Fibroblast of peridontal ligament (primary cell): Measurements from ENCODE around the gene SNX32.
A peak's percentile ranks its signal among the peaks of the same experiment; 100 is the strongest.

Experiments used
- DNase-seq: peaks from one replicate; pipeline ENCODE4 v3.0.0-alpha.2; 2010; ENCODE audit errors: extremely low read depth

Gene SNX32

GRCh38 chr11:65833297-65834030, at the start of gene SNX32:
TSS of gene SNX32 (plus strand) at chr11:65833963. CDS start at chr11:65834066, 103 bp downstream.
- DNase-seq, result peak; percentile 87

DNA sequence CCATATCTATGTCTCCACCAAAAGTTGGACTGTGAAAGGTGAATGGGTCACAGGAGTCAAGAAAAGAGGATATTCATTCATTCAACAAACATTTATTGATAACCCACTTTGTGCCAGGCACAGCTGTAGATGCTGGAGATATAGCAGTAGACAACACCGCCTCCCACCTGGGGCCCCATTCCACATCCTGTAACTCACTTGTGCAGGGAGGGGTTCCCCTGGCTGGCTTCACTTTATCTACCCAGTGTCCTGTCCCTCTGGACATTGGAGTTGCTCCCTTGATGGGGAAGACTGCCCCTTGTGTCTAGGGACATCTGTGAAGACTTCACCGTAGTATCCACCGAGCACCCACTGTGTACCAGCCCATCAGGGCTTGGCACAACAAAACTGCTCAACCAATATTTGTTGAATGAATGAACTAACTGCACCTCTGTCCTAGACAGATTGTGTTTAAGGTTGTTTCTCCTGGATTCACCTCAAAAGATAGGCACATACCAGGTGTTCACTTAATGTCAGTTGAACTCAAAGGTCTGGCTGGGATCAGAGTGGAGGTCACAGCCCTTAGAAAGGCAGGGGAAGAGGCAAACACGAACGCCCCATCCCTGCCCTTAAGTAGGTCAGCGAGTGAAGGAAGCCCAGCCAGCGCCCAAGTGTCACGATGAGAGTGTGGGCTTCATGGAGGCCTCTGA, 48.3 kb upstream of the SNX32 start:
- DNase-seq, result no peak

DNA sequence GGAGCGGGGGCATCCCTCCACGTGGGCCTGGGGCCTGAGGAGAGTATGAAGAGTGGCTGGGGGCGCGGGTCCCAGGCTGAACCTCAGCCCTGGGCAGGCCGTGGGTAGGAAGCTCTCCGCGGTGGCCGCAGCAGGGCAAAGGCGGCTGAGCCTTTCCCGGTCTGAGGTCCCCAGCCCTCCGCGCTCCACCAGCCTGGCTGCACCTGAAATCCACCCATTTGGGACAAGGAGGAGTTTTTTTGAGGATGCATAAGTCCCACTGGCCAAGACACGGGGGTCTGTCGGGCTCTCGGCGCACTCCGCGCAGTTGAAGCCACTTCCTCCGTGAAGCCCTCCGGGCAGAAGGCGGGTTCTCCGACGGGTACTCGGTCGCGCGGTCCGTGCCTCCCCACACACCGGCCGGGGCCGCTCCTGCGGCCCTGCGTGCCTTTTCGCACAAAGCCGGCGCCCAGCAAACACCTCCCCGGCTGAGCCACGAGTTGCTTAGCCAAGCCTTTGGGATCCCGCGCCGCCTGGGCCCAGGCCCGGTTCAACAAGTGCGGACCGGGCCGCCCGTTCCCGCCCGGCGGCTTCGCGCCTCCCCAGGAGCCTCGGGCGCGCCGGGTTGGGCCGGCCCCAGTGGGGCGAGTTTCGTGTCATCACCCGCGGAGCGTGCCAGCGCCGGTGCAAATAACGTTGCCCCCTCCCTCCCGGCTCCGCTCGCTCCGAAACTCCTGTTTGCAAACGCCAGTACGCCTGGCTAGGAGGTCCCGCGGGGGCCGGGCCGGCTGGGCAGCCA, 47.6 kb upstream of the SNX32 start:
- DNase-seq, result no peak

- DNase-seq, result no peak
Observed at GRCh38 chr11:65786786-65787636, 46.8 kb upstream of the SNX32 start, which contains the start of gene OVOL1. TSS of gene OVOL1 (plus strand) at chr11:65787063. CDS start at chr11:65787374, 311 bp downstream.

- no peak for DNase-seq
Observed at GRCh38 chr11:65787649-65788622, 45.8 kb upstream of the SNX32 start.

DNA sequence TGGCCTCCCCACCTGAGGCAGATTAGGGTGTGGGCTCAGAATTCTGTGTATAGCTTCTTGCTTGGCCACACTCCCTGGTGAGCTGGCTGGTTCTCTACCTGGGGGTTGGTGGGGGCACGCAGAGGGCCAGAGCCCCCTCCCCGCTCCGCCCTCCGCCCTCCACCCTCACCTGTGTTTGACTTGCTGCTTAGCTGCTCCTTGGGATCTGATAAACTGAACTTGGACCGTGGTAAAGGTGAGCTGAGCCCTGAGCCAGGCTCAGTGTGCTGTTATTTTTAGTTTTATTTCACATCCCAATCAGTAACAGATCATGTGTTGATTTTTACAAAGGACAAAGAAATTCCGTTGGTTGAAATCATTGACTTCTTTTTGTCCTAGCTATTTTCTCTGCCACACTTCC, 44.9 kb upstream of the SNX32 start:
- no peak for DNase-seq

- no peak for DNase-seq
Observed at GRCh38 chr11:65789230-65790103, 44.3 kb upstream of the SNX32 start.

DNA sequence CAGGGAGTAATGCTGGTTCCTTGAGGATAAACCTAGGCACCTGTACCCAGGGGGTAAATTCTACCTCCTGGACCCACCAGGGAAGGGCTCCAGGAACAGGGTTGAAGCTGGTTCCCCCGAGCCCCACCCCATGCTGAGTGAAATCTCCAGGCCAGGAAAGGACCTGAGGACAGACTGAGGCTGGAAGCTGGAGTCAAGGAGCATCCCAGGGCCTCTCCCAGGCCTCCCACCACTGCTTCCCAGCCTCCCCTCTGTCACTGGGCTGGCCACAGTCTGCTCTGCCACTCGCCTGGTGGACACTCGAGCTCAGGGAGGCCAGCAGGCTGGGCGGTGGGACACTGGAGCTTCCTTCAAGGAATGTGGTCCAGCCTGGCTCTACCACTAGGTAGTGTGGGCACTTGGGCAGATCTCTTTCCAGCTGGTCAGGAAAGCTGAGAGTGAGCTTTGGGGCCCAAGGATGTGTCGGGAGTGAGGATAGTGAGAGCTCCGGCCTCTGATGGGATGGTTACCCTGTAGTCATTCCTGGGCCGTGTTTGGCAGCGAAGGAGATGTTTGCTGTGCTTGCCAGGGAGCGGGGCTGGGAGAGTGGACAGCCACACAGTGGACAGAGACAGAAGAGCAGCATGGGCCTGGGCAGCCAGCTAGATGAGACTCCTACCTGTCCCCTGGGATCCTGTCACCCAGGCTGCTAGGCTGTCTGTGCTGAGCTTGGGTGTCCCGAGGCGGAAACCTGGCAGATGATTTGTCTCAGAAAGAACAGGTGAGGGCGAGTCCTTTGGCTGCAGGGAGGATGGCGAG, 43.5 kb upstream of the SNX32 start:
- DNase-seq, result no peak

DNA sequence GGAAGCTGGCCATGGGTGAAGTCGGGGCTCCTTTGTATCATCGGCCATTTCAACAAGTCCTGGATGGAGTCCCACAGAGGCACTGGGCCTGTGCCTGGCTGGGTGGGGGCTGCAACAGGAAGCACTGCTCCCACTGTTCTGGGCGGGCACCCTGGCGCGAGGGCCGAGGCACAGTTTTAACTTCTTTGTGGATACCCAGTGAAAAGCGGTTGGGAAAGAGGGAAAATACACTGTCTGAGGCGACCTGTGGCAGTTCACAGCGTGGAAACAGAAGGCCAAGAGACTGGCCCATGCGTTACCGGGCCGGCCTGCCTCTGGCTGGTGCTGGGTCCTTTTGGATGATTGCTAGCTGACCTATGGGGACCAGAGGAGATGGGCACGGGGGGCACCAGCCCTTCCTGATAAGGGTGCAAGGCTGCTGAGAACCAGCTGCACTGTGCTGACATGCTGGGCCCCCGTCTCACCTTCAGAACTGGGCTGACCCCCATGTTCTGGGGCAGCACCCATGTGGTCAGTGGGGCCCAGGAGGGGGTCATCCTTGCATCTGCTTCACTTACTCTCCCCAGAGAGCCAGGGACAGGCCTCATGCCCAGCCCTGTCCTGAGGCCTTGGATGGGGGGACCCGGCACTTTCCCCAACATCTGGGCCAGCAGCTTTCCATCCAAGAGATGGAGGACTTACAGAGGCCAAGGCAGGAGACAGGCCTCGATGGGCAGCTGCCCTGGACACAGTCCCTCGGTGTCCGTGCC, 42.7 kb upstream of the SNX32 start:
- no peak for DNase-seq

GRCh38 chr11:65791719-65792213, 42.0 kb upstream of the SNX32 start:
- DNase-seq, result no peak

GRCh38 chr11:65792456-65792855, 41.3 kb upstream of the SNX32 start:
- DNase-seq, result no peak

GRCh38 chr11:65793144-65793581, 40.6 kb upstream of the SNX32 start:
- DNase-seq, result no peak

DNA sequence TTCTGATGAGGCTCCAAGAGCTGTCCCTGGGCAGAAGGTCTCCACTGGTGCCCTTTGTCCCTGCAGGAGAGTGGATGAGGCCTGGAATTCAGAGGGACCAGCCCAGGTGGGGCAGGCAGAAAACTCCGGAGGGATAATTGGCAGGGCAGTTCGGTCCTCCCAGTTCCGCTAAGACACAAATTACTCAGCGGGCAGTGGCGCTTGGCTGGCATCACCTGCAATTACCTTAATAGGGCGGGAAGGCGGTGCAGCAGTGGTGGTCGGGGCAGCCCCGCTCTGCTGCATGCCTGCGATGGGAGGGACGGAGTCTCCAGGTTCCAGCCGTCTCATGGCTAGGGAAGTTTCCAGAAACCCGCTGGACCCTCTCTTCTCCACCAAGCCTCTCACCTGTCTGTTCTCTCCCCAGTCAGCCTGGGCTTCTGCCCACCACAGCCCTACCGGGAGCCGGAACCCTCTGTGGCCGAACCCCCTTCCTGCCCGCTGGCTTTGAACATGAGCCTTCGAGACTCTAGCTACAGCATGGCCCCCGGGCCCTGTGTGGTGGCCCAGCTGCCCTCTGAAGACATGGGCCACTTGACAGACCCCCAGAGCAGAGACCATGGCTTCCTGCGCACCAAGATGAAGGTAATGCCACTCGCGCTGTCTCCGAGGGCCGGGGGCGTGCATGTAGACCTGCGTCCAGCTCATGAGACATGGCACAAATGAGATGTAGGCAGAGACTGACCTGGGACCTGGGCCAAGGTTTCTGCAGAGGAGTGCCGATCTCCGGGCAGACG, 40.0 kb upstream of the SNX32 start:
- DNase-seq, result no peak

DNA sequence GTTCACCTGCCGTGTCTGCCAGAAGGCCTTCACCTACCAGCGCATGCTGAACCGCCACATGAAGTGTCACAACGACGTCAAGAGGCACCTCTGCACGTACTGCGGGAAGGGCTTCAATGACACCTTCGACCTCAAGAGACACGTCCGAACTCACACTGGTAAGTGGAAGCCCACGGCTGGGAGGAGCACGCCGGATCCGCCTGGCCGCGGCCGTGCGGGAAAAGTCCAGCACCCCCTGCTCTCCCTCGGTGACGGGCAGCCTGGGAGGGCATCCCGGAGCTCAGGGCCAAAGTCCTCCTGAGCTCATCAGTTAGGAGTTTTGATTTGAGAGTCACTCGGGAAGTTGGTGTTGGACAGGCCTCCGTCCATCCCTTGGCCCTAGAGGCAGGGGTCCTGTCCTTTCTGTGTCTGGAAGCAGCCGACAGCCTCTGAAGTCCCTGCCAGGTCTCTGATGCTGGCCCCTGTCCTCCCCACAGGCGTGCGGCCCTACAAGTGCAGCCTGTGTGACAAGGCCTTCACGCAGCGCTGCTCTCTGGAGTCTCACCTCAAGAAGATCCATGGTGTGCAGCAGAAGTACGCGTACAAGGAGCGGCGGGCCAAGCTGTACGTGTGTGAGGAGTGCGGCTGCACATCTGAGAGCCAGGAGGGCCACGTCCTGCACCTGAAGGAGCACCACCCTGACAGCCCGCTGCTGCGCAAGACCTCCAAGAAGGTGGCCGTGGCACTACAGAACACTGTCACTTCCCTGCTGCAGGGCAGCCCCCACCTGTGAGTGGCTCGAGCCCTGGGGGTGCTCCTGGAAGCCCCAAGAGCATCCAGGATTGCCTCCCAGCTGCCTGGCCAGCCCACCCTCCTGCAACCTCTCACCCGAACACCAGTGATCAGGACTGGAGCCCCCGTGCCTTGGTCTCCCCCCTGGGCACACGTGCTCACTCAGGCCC, 38.9 kb upstream of the SNX32 start:
- DNase-seq, result no peak

- no peak for DNase-seq
Observed at GRCh38 chr11:65796726-65797601, 36.8 kb upstream of the SNX32 start.
